ENCODE results near the gene DHCR7. TPM values are rescaled to one million over a fixed set of nuclear protein-coding genes. Genes with fewer than 3 reads are reported as not detected.

DHCR7 gene
- polyA plus RNA-seq, 1 donor from 2014 or later = 30.1 TPM

- Histone ChIP-seq H3K9ac (ENCODE audit: low read length) (no peak overlapping the region), H3K4me2 (ENCODE audit: low read length) (no peak overlapping the region), H3K4me3 (ENCODE audit: low read length) (no peak overlapping the region), H3K36me3 (ENCODE audit: insufficient read depth, low read length) (no peaks in the 10 kb centered on the region), H3K27ac (ENCODE audit: low read length) (no peak overlapping the region), H2AFZ (ENCODE audit: low read depth, low read length) (no peak overlapping the region), H3K9me3 (ENCODE audit: low read length) (no peaks in the 10 kb centered on the region), H3K9me2 (ENCODE audit: insufficient read depth, low read length) (no peaks in the 10 kb centered on the region), H3F3A (ENCODE audit: insufficient read depth, low read length, poor library complexity, severe bottlenecking) (no peaks in the 10 kb centered on the region), H3K79me2 (replicated peaks; ENCODE audit: insufficient read depth, low read length) (no peaks in the 10 kb centered on the region), H4K20me1 (ENCODE audit: insufficient read depth) (no peaks in the 10 kb centered on the region), H3K27me3 (ENCODE audit: insufficient read depth, low read depth, low read length) (no peaks in the 10 kb centered on the region)
- TF ChIP-seq REST (IDR thresholded peaks at IDR 0.05; ENCODE audit: borderline replicate concordance) (no peak), RAD21 (conservative IDR thresholded peaks at IDR 0.05) (no peak), EZH2 (IDR thresholded peaks at IDR 0.05; ENCODE audit: borderline replicate concordance, insufficient read depth, low read length, poor library complexity, severe bottlenecking) (no peak), TAF1 (IDR thresholded peaks at IDR 0.05; ENCODE audit: low read depth) (no peak), EP300 (conservative IDR thresholded peaks at IDR 0.05; ENCODE audit: poor library complexity, severe bottlenecking) (no peak)
These were observed 25.0 kb upstream of the DHCR7 start for GRCh38 chr11:71472941-71473792.

GRCh38 chr11:71472357-71472885 lies 24.2 kb upstream of the DHCR7 start:
- no peaks in the 10 kb centered on the region for H3K79me2 ChIP-seq (replicated peaks; ENCODE audit: insufficient read depth, low read length)
- no peaks in the 10 kb centered on the region for H3F3A ChIP-seq (ENCODE audit: insufficient read depth, low read length, poor library complexity, severe bottlenecking)
- H3K4me2 ChIP-seq (ENCODE audit: low read length) = no peak overlapping the region
- no peaks in the 10 kb centered on the region for H4K20me1 ChIP-seq (ENCODE audit: insufficient read depth)
- no peak overlapping the region for H3K9ac ChIP-seq (ENCODE audit: low read length)
- H2AFZ ChIP-seq (ENCODE audit: low read depth, low read length) = no peak overlapping the region
- H3K27ac ChIP-seq (ENCODE audit: low read length) = no peak overlapping the region
- TF ChIP-seq EZH2 (IDR thresholded peaks at IDR 0.05; ENCODE audit: borderline replicate concordance, insufficient read depth, low read length, poor library complexity, severe bottlenecking) (no peak), CTCF (IDR thresholded peaks at IDR 0.05; ENCODE audit: poor library complexity, severe bottlenecking) (no peak), TAF1 (IDR thresholded peaks at IDR 0.05; ENCODE audit: low read depth) (no peak), POLR2AphosphoS5 (IDR thresholded peaks at IDR 0.05) (no peak), EP300 (conservative IDR thresholded peaks at IDR 0.05; ENCODE audit: poor library complexity, severe bottlenecking) (no peak), SMC3 (conservative IDR thresholded peaks at IDR 0.05; ENCODE audit: poor library complexity) (no peak), REST (IDR thresholded peaks at IDR 0.05; ENCODE audit: borderline replicate concordance) (no peak), MXI1 (conservative IDR thresholded peaks at IDR 0.05; ENCODE audit: poor library complexity, severe bottlenecking) (no peak), RAD21 (conservative IDR thresholded peaks at IDR 0.05) (no peak)
- H3K4me3 ChIP-seq (ENCODE audit: low read length) = no peak overlapping the region
- no peaks in the 10 kb centered on the region for H3K9me3 ChIP-seq (ENCODE audit: low read length)
- H3K36me3 ChIP-seq (ENCODE audit: insufficient read depth, low read length) = no peaks in the 10 kb centered on the region
- H3K9me2 ChIP-seq (ENCODE audit: insufficient read depth, low read length) = no peaks in the 10 kb centered on the region
- H3K27me3 ChIP-seq (ENCODE audit: insufficient read depth, low read depth, low read length) = no peaks in the 10 kb centered on the region
